Posterior cingulate gyrus (tissue), 11 donors: Measurements from ENCODE around the gene SETD2.
"Not testable (repeated sequence)": the region's sequence is repeated elsewhere in the genome, so short reads cannot be mapped to it uniquely, and the experiment has no call there.

Experiments
- DNase-seq, 10 donors: peaks; one replicate each; pipeline versions ENCODE4 v3.0.0 to v3.0.0-alpha.2; 2020 to 2021; ENCODE audit warnings: mixed read lengths in 3 of 10
- intact Hi-C: fragments of 100-400 bp; cut with DNase I; formaldehyde crosslinking; loops from one replicate; pipeline ENCODE4 v1.15.1; 2023

SETD2 gene

DNA sequence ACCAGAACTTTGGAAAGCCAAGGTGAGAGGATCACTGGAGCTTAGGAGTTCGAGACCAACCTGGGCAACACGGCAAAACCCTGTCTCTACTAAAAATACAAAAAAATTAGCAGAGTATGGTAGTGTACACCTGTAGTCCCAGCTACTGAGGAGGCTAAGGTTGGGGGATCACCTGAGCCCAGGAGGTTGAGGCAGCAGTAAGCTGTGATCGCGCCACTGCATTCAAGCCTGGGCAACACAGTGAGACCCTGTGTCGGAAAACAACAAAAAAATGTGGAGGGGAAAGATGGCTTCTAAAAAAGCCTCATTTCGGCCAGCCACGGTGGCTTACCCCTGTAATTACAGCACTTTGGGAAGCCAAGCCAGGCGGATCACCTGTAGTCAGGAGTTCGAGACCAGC is 54.5 kb downstream of the SETD2 start:
- intact Hi-C loops: no loop called here
- DNase-seq: no peak

DNA sequence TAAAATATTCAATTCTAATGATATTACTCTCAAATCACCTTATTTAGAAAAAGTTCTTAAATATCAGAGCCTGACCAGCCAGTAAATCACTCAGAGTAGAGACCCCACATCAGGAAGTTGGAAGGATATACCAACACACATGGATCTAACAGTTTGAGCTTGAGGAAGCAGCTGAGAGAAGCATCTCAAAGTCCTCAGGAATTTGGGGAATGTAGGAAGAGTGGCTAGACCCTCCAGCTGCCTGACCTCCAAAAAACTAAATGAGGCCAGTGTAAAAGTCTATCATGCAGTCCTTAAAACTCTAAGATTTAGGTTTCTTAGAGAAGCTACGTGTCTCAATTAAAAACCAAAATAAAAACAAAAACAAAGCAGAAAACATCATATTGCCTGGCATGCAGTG is 55.4 kb downstream of the SETD2 start:
- no peak for DNase-seq
- intact Hi-C loops: no loop called here

DNA sequence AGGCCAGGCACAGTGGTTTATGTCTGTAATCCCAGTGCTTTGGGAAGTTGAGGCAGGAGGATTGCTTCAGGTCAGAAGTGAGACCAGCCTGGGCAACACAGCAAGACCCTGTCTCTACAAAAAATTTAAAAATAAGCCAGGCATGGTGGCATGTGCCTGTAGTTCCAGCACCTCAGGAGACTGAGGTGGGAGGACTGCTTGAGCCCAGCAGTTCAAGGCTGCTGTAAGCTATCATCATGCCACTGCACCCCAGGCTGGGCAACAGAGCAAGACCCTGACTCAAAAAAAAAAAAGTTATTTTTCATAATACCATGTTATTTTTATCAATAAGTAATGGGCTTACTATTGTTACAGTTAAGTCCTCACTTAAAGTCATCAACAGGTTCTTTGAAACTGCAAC is 59.7 kb downstream of the SETD2 start:
- DNase-seq: no peak
- intact Hi-C loops: no loop called here

DNA sequence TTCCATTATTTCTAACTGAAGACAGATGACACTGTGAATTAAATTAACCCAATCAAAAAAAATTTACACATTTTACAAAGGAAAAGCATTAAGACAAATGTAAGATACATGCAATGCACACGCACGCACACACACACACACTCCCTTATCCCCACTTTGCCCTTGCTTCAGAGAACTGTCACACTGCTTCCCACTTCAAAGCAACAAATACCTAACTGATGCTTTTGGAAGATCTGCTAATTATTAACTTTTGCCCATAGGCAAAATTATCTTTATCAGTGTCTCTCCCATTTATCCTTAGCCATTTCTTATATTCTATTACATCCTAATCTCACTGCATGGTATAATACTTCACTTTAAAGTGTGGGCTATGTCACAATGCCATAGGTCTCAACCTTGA is 60.3 kb downstream of the SETD2 start:
- intact Hi-C loops: no loop called here
- no peak for DNase-seq

DNA sequence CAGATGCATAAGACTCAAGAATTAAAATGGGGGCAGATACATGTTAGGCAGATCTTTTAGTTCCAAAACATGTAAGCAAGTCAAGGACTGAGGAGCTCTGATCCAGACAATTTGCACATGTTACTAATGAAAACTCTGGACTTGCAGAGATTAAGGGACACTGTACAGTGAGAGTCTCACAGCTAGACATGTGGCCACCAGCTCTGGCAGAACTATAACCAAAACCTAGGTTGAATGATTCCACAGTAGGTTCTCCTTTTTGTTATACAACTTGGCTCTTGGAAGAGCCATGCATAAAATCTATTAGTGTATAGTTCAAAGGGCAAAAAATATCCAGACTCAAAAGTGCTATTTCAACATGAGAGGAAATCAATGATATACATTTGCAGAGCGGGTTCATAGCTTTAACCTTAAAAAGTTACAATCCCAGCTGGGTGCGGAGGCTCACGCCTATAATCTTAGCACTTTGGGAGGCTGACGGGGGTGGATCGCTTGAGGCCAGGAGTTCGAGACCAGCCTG is 61.8 kb downstream of the SETD2 start:
- DNase-seq: no peak
- intact Hi-C loops: no loop called here

DNA sequence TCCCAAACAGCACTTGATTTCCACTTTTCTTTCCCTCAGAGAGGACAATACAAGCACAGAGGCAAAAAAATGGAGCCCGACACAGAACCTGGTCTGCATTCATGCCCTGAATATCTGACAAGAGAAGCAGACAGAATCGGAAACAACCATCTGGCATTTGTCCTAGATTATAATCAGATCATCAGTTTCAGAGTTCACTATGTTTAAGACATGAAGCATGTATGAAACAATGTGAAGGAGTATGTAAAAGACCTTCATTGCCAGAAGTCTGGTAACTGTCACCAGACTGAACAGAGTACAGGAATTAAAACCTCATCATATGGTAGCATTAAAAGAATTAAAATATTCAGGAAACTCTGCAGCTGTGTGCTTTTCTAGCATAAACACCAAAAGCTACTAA is 65.0 kb downstream of the SETD2 start:
- no peak for DNase-seq
- intact Hi-C loops: no loop called here

DNA sequence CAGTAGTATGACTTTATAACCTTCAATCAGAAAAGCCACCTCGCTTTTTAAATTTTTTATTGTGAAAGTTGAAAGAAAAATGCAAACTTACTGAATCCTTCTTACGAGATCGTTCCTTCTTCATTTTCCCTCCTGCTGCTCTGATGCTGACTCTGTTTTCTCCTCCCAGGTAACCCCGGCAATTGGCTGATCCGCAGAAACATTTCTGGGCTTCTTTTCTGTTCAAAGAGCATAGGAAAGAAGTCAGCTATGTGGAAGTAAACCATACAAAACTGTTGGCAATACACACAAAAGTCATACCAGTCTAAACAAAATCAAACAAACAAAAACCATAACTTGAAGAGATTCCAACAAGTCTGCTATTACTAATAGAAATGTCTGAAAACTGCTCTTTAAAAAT is 66.0 kb downstream of the SETD2 start:
- no peak for DNase-seq
- intact Hi-C loops: no loop called here

DNA sequence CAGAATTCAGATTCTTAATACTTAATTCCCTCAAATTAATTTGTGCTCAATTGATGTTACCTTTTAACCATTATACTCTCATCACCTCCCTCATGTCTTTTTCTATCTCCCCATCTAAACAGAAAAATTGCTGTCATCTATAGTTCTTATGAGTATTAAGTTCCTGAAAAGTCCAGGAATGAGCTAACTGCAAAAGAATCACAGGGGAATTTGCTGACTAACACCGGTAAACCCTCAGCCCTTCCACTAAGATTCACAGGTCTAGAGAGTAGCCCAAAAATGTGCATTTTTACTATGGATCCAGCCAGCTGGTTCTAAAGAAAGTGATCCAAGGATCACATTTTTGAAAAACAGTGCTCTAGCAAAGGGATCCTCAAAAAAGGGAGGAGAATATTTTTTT is 67.0 kb downstream of the SETD2 start:
- intact Hi-C loops: no loop called here
- no peak for DNase-seq

DNA sequence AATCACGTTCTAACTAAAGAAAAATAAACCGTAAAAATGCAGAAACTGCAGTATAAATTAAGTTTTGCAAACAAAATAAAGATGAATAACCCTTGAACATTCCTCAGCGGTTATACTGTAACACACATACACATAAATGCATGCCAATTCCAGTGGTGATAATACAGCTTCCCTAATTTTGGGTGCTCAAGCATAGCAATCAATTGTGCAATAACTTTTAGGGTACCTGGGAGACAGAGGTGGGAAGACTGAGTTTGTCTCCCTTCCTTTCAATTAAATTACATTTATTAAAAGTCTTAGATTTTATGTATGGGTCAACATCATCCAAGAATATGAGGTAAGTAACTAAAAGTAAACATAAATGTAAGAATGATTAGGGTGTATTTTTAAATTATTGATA is 71.8 kb downstream of the SETD2 start:
- intact Hi-C loops: no loop called here
- no peak for DNase-seq

DNA sequence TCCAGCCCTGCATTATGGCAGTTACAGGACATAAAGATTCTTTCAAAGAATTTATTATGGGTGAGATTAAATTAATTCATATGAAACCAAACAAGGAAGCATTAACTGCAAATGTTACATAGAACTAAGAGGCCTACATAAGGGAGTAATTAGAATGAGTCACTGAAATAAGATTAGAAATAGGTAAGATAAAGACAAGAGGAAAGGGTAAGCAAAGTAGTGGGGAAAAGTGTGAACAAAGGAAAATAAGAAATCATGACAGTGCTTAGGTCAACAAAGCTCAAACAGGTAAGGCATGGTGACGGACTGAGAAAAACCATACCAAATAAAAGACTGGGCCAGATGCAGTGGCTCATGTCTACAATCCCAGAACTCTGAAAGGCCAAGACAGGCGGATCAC is 74.3 kb downstream of the SETD2 start:
- no peak for DNase-seq

DNA sequence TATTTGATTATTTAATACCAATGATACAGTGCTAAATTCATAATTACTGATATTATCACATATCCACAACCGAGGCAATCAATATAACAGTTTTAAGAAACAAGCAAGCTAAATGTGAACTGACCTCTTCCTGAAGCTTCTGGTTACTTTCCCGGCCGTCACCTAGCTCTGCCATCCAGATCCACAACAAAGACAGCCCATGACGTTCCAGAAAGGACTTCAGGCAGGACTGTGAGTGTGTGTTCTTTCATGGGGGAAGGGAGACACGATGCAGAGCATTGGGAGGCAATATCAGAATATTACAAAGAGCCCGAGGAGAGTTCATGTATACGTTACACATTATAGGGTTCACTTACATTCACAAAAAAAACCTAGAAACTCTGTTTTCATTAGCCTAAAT is 77.8 kb downstream of the SETD2 start:
- intact Hi-C loops: no loop called here
- no peak for DNase-seq

More for the DNA sequence above, 74.3 kb downstream of the SETD2 start:
- intact Hi-C loops: no loop called here

DNA sequence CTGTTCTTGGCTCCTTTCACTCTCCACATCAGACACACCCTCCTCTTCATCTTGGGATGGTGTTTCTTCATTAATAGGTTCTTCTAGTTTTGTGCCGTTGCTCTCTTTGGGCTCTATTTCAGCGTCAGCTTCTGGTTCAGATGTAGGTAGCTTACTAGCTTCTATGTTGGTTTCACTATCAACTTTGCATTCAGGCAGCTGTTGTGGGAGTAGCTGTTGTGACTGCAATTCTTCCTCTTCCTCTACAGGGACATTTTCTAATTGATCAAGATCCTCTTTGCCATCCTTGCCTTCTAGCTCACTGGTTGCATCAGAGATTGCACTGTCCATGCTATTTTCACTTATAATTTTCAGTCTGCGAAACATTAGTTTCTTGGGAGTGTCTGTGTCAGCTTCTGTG is 80.1 kb downstream of the SETD2 start:
- intact Hi-C loops: no loop called here
- DNase-seq: no peak

DNA sequence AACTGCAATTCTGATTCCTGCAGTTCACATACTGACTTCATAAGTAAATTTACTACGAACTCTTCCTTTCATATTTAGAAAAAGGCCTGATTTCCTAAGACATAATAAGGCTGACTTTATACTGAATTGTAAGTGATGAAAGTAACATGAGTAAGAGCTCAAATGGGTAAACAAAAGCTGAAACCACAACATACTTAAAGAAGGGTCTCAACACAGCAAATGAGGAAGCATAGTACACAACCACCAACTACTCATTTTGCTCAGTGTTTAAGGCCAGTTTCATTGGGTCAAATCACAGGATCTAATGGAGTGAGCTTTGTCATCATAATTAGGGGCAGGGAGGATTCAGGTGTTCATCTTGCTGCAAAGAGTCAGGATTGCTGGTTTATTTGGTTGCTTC is 81.4 kb downstream of the SETD2 start:
- intact Hi-C loops: no loop called here

DNA sequence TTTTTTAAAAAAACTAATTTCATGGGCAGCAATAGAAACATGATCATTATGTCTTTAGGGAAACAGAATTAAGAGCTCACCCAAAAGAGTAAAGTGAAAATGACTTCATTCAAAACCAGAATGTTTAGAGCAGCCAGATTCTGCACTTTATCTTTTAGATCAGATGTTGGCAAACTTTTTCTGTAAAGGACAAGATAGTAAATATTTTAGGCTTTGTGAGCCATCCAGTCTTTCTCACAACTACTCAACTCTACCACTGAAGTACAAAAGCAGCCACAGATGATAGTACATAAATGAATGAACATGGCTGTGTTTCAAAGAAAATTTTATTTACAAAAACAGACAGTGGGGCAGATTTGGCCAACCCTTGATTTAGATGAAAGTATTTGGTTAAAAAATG is 84.5 kb downstream of the SETD2 start:
- intact Hi-C loops: no loop called here
- DNase-seq: no peak

More for the DNA sequence above, 81.4 kb downstream of the SETD2 start:
- no peak for DNase-seq

DNA sequence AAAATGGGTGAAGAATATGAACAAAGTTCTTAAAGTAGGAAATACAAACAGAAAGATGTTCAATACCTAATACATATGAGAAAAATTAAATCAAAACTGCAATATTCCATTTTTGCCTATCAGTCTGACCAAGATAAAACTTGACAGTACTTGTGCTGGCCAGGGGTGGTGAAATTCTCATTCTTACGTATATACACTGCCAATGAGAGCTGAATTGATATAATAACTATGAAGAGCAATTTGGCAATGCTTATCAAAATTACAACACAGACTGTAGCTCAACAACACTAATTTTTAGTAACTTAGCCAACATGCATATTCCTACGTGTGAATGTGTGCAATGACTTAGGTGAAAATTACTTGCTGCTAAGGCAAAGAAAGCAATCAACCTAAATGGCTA is 90.2 kb downstream of the SETD2 start:
- intact Hi-C loops: no loop called here
- no peak for DNase-seq

DNA sequence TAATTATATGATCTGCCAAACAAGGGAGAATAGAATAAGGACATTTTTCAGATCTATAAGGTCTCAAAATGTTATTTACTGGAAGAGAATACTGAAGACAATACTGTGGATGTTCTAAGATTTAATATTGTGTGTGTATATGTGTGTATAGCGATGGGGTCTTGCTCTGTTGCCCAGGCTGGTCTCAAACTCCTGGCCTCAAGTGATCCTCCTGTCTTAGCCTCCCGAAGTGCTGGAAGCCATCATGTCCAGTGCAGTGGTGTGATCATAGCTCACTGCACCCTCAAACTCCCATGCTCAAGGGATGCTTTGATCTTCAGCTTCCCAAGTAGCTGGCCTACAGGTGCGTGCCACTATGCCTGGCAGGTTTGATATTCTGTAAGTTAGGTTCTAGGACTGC is 93.1 kb downstream of the SETD2 start:
- intact Hi-C loops: no loop called here
- DNase-seq: no peak

DNA sequence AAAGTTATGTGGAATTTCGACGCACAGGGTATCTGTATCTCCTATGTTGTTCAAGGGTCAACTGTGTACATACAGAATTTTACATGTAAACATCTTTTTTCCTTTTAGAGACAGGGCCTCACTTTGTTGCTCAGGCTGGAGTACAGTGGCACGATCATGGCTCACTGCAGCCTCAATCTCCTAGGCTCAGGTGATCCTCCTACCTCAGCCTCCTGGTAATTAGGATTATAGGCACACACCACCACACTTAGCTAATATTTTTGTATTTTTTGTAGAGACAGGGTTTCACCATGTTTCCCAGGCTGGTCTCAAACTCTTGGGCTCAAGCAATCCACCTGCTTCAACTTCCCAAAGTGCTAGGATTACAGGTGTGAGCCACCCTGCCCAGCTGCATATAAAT is 97.7 kb downstream of the SETD2 start:
- DNase-seq, intact Hi-C loops: not testable (repeated sequence)

DNA sequence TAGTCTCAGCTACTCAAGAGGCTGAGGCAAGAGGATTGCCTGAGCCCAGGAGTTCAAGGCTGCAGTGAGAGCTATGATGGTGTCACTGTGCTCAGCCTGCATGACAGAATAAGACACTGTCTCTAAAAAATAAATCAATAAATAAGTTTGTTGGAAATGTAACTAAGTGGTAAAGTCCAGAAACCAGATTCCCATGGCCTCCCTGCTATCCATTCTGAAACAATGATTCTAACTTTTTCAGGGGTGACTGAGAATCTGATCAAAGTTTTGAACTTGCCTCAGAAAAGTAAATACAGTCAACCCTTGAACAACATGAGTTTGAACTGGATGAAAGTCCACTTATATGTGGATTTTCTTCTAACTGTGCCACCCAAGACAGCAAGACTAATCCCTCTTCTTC is 98.2 kb downstream of the SETD2 start:
- intact Hi-C loops: no loop called here
- no peak for DNase-seq

DNA sequence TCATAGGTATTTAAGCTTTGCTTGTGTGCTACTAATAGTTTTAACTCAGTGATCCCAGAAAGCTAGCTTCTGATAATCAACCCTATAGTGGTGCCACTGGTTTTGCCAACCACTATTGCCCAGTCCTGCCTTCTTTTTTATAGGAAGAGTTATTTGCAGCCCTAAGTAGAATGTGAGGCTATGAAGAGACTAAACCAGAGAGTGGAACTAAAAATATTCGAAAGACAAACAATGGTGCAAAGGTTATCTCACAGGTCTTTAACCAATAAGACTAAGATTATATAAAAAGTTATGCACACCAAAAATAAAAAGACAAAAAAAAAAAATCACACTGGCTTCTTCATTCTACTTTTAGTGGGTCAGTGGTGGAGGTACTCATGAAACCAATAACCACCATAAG is 98.9 kb downstream of the SETD2 start:
- intact Hi-C loops: no loop called here
- no peak for DNase-seq

DNA sequence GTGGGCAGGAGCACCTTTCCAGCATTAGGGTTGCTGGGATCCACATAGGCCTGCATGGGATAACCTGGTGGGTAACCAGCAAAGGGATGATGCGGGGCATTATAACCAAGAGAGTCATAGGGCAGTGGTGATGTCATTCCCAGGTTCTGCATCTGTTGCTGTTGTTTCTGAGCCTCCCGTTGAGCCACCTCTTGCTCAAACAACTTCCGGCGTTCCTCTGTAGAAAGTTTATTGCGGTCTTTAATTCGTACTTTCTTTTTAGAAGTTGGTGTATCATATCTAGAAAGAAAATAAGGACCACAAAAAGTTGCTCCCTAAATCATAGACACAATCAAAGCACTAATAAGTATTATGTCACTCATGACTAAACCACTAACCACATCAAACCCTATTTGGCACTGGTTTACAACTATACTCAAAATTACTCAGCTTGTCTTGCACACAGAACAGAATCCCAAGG is 106.7 kb downstream of the SETD2 start:
- DNase-seq: no peak
- intact Hi-C loops: no loop called here

DNA sequence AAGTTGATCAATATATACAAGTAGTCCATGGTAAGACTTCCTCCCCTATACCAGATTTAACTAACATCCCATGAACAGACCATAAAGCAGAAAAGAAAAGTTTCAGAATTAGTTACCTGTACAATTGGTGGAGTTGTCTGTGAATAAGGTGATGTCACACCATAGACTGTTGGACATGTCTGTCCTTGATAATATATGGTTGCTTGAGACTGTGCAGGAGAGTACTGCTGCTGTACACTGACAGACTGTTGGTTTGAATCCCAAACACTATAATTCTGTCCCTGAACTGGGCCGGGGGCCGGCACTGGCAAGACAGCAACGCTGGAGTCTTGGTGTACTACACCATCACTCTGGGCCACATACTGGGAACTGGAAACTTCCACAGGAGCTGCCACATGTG is 107.2 kb downstream of the SETD2 start:
- no peak for DNase-seq
- intact Hi-C loops: no loop called here

DNA sequence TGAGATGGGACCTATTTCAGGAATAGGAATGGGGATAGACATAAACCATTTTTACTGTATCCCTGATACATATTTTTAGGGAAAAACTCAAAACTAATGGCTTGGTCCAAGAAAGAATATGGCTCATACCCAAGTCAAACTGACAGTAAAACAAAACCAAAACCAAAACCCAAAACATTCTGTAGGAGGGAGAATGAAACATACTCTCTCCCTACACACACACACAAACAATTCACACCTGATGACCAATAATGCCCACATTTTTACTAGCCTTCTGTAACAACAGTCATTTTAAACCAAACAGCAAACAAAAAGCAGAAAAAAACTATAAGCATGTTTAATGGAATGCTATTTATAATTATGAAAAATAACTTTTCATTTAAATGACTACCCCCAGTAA is 109.5 kb downstream of the SETD2 start:
- intact Hi-C loops: no loop called here

DNA sequence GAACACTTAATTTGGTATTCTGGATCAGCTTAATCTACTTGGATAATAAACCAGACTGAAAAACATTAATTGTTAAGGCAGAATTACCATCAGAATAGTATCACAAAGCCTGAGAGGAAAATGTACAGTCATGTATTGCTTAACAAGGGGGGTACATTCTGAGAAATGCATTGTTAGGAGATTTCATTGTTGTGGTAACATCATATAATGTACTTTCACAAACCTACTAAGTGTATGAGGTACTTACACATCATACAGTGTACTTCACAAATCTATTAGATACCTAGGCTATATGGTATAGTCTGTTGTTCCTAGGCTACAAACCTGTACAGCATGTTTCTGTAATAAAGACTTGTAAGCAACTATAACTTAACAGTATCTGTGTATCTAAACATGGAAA is 116.2 kb downstream of the SETD2 start:
- no peak for DNase-seq
- intact Hi-C loops: no loop called here

More for the DNA sequence above, 109.5 kb downstream of the SETD2 start:
- DNase-seq: no peak
